GM19240 (cell line): Measurements from ENCODE around the gene IL24.

Experiments
- DNase-seq: peaks from one replicate; pipeline ENCODE4 v3.0.0; 2011; ENCODE audit warnings: low spot score; ENCODE audit not compliant: insufficient read length

The IL24 gene

GRCh38 chr1:206878456-206878855 is 18.8 kb upstream of the IL24 start:
- DNase-seq = no peak

DNA sequence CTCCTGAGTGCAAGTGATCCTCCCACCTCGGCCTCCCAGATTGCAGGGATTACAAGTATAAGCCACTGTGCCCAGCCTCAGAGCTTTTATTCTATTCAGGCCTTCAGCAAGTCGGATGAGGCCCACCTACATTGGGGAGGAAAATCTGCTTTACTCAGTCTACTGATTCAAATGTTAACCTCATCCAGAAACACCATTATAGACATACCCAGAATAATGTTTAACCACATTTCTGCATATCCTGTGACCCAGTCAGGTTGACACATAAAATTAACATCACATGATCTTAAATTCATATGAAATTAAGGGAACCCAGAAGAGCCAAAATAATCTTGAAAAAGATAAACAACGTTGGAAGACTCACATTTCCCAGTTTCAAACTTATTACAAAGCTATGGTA is 16.9 kb upstream of the IL24 start:
- no peak for DNase-seq

DNA sequence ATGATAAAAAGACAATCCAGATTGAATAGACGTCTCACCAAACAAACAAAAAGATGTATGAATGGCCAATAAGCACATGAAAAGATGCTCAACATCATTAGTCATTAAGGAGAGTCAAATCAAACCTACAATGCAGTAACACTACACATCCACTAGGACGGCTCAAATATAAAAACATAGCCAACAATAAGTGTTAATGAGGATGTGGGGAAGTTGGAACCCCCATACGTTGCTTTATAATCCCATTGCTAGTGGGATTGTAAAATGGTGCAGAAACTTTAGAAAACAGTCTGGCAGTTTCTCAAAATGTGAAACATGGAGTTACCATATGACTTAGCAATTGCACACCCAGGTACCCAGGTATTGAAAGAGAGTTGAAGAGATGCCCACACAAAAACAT is 14.7 kb upstream of the IL24 start:
- DNase-seq = no peak

GRCh38 chr1:206883160-206883559 is 14.1 kb upstream of the IL24 start:
- DNase-seq = no peak

DNA sequence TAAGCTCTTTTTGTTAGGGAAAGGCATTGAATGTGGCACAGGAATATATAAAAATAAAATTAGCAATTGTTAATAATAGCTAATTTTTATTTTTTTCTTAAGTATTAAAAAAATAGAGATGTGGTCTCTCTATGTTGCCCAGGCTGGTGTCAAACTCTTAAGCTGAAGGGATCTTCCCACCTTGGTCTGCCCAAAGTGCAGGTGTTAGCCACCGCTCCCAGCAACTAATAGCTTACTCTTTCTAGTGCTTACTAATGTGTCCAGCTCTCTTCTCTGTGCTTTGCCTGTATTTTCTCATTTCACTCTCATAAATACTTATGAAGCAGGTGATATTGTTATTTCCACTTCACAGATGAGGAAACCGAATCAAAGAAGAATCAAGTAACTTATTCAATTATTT is 13.4 kb upstream of the IL24 start:
- DNase-seq = no peak

DNA sequence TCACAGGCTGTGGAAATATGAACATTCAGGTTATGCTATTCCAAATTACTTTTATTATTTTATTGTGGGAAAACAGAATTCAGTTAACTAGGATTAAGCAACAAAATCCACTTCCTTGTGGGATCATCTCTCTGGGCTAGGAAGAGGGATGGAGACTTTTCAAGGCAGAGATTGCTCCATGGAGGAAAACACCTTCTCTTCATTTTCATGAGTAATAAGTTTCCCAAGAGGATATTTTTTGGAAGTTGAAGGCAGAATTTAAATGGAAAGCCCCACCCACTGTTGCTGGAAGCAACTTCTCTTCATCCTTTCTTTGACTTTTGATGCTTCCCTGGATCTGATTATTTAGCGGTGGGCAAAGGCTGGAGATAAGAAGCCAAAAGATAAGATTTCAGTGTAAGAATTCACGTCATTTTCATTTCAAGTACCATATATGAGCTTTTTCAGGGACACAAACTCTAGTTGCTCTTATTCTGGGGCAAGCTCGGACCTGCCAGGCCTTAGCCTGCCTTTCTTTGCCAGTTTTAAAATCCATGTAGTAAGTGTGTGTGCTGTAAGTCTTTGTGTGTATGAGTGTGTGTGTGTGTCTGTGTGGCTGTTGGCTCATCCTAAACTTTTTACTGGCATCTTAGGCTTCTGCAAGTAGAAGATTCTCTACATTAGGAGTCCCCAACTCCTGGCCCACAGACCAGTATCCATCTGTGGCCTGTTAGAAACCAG is 11.7 kb upstream of the IL24 start:
- DNase-seq = no peak

DNA sequence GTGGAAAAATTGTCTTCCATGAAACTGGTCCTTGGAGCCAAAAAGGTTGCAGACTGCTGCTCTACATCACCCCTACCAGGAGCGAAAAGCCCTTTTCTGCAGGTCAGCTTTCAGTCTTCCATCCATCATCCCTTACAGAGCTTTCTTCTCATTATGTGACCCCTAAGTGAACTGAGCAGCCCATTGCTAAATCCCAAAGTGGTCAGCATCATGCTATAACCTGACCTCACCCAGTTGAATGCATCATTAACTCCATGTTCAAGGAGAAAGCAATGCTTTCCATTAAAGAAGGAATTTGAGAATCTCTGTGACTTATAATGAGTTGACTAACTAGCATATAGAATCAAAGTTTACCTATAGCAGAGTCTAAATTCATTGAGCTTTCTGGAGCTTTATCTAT is 10.4 kb upstream of the IL24 start:
- DNase-seq = no peak

DNA sequence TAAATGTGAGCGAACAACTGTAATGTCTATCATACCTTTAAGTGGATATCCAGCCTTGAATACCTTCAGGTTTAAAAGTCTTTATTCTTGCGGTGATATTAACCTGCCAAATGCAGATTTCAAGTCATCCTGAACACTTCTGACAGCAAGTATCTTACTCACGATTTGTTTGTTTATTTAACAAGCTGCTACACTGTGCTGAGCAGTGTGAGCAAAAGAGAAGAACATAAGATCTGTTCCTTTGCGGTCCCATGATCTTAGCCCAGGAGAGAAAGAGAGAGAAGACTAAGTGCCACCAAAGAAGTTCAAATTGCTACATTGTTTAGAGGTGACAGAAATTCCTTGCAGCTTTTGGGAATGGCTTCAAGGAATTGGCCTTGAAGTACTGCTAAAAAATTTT is 9.5 kb upstream of the IL24 start:
- no peak for DNase-seq

GRCh38 chr1:206890125-206891060 is 6.8 kb upstream of the IL24 start:
- DNase-seq = no peak

- no peak for DNase-seq
Observed at GRCh38 chr1:206891412-206891811, 5.8 kb upstream of the IL24 start.

- no peak for DNase-seq
Observed at GRCh38 chr1:206892351-206892984, 4.8 kb upstream of the IL24 start.

DNA sequence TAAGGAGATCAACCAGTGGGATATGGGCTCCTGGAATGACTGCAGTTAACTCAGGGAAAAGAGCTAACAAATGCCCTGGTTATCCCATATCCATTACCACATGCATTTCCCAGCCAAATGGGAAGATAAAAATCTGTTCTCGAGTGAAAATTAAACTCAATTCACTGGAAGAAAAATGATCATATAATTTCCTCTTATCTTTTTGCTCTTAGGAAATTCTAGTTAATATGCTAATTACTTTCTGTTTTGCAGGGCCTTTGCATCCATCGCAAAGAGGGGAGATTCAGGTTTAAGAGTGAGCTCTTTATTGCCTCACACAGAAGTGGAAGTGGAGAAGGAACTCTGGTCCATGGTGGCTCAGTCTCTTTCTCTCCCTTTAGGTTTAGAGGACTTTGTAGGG is 3.9 kb upstream of the IL24 start:
- DNase-seq = no peak

GRCh38 chr1:206895325-206895724 is 1.9 kb upstream of the IL24 start:
- DNase-seq = no peak

DNA sequence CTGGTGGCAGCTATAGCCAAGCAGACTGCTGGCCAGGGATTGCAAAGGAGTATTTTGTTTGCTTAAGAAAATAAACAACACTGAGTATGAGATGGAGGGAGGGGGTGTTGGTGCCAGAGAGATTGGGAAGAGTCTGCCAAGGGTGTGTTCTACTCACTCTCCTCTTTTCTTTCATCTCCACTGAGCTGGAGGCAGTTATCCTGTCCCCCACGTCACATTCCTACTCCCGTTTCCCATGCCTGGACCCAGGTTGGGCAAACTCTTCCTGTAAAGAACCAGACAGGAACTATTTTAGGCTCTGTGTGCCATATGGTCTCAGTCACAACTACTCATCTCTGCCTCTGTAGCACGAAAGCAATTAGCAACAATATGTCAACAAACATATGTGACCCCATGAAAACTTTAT is 1.4 kb upstream of the IL24 start:
- no peak for DNase-seq

- DNase-seq = no peak
Observed at GRCh38 chr1:206896261-206896660, 982 bp upstream of the IL24 start.

DNA sequence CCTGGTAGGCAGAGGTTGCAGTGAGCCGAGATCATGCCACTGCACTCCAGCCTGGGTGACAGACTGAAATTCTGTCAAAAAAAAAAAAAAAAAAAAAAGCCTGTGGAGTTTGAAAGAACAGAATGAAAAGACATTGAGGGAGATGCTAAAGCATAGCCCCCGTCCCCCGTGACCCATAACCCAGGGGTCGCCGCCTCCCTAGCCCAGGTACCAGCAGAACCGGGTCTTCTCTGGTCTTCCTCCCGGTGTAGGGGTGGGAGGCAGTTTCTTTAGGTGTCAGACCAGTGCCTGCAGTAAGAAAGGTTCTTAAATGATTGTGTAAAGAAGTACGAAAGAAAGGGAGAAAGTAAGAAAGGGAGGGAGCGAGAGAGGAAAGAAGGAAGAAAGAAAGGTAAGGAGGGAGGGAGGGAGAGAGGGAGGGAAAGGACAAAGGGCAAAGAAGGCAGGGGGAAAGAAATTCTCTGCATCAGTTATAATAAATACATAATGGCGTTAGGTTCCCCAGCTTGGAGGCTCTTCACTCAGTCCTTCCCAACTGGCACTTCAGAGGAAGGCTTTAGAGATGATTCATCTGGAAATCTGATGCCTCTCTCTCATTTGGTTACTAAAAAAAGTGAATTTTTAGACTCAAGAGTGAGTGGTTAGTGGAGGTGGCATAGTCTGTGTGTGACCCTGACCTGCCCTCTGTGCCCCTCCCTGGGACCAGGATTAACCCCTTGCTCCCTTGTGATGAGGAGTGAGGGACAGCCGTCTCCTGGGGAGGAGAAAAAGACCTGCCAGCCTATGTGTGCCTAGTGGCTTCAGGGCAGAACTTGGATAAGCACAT is 1.1 kb downstream of the IL24 start:
- no peak for DNase-seq

DNA sequence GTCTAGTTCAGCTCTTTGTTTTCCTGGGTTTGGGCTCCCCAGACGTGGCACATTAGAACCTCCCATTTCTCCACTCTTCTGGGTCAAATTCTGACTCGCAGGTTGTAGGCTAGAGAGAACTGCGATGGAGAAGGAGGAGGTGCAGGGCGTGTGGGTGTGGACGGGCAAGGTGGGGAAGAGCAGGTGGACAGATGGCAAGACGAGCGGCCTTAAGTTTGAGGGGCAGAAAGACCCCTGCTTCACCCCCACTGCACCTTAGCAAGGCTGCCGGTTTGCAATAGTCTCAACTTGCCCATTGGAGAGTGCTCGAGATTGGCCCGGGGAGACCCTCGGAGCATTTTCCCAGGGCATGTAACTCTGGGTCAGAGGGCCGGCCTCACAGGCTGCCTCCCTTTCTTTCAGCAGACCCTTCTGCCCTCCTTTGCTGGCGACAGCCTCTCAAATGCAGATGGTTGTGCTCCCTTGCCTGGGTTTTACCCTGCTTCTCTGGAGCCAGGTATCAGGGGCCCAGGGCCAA is 1.7 kb downstream of the IL24 start:
- DNase-seq = no peak

DNA sequence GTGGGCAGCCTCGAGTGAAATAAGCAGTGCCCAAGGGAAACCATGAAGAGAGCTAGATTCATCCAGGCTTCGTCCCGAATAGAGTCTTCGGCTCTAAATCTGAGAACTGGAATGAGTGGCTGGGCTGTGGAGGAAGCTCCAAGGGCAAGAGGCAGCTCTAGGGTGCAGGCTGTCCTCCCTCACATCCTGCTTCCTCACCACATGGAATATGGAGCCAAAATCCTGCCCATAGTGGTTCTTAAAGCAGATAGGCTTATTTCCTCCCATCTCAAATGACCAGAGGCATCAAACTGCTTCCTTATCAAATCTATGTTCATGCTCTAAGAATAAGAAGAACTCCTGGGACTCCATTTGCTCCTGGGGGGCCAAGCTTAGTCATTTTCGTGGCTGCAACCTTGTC is 2.5 kb downstream of the IL24 start:
- DNase-seq = no peak

- no peak for DNase-seq
Observed at GRCh38 chr1:206900149-206900548, 2.9 kb downstream of the IL24 start.

GRCh38 chr1:206901944-206902343 is 4.7 kb downstream of the IL24 start:
- DNase-seq = no peak

DNA sequence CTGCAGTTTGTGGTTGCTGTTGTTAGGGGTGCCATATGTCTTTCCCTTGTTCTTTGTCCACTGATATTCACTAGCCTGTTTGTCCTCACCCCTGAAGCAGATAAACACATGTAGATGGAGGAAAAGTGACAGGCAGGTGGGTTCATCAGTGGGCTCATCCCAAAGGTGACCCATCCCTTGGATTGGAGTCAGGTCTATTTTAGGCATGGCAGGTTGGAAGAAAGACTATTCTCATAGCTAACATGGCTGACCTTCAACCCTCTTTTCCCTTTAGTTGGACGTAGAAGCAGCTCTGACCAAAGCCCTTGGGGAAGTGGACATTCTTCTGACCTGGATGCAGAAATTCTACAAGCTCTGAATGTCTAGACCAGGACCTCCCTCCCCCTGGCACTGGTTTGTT is 5.5 kb downstream of the IL24 start:
- DNase-seq = no peak
